Stimulated activated naive CD8-positive, alpha-beta T cell treated with anti-CD3 and anti-CD28 coated beads, Interleukin-15, Interleukin-2, amounts not matched to agents 100 ng/mL and 50 ng/mL, for 24 hours (primary cell): ENCODE data around the gene COL20A1.

Source experiments
- H3K27ac Mint-ChIP-seq: one replicate; pipeline ENCODE4 v1.8.0; 2021; ENCODE audit warnings: mild to moderate bottlenecking, mixed read lengths
- H3K27me3 Mint-ChIP-seq: one replicate; pipeline ENCODE4 v1.8.0; 2021; ENCODE audit warnings: mixed read lengths
- H3K36me3 Mint-ChIP-seq: one replicate; pipeline ENCODE4 v1.8.0; 2021; ENCODE audit warnings: low read depth, mixed read lengths
- H3K4me1 Mint-ChIP-seq: one replicate; pipeline ENCODE4 v1.8.0; 2021; ENCODE audit warnings: low read depth, mixed read lengths
- H3K4me3 Mint-ChIP-seq: one replicate; pipeline ENCODE4 v1.8.0; 2021; ENCODE audit warnings: mild to moderate bottlenecking, mixed read lengths
- H3K9me3 Mint-ChIP-seq: one replicate; pipeline ENCODE4 v1.8.0; 2021; ENCODE audit warnings: mixed read lengths

The COL20A1 gene

GRCh38 chr20:63312690-63313348, 19.8 kb downstream of the COL20A1 start:
- H3K36me3 Mint-ChIP-seq = no peaks in the 10 kb centered on the region
- no peaks in the 10 kb centered on the region for H3K9me3 Mint-ChIP-seq
- H3K27ac Mint-ChIP-seq = no peak overlapping the region
- H3K4me3 Mint-ChIP-seq = no peak overlapping the region
- H3K4me1 Mint-ChIP-seq = no peaks in the 10 kb centered on the region
- H3K27me3 Mint-ChIP-seq = no peaks in the 10 kb centered on the region

- no peak overlapping the region for H3K27ac Mint-ChIP-seq
- H3K27me3 Mint-ChIP-seq = no peaks in the 10 kb centered on the region
- no peaks in the 10 kb centered on the region for H3K36me3 Mint-ChIP-seq
- no peaks in the 10 kb centered on the region for H3K4me1 Mint-ChIP-seq
- no peaks in the 10 kb centered on the region for H3K9me3 Mint-ChIP-seq
- H3K4me3 Mint-ChIP-seq = no peak overlapping the region
Observed at GRCh38 chr20:63313349-63314014, 20.5 kb downstream of the COL20A1 start.

DNA sequence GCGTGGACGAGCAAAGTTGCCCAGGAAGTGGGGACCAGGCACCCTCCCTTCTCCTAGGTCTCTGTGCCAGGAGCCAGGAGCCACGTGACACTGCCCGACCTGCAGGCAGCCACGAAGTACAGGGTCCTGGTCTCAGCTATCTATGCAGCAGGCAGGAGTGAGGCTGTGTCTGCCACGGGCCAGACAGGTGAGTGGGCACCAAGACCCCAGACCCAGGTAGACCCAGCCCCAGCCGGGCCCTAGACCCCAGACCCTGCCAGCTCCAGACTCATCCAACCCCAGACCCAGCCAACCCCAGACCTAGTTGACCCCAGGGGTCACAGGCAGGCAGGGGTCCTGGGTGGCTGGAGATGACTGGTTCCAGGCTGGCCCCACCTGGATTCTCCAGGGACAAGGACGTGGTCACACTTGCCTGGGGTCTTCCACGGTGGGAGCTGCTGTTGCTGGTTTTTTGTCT, 21.1 kb downstream of the COL20A1 start:
- Mint-ChIP-seq H3K27ac (no peak overlapping the region), H3K36me3 (no peaks in the 10 kb centered on the region), H3K4me1 (no peaks in the 10 kb centered on the region), H3K4me3 (no peak overlapping the region), H3K9me3 (no peaks in the 10 kb centered on the region), H3K27me3 (no peaks in the 10 kb centered on the region)

- no peaks in the 10 kb centered on the region for H3K36me3 Mint-ChIP-seq
- no peaks in the 10 kb centered on the region for H3K9me3 Mint-ChIP-seq
- no peak overlapping the region for H3K27ac Mint-ChIP-seq
- H3K4me3 Mint-ChIP-seq = no peak overlapping the region
- no peaks in the 10 kb centered on the region for H3K27me3 Mint-ChIP-seq
- H3K4me1 Mint-ChIP-seq = no peaks in the 10 kb centered on the region
Observed at GRCh38 chr20:63314566-63315239, 21.7 kb downstream of the COL20A1 start.

DNA sequence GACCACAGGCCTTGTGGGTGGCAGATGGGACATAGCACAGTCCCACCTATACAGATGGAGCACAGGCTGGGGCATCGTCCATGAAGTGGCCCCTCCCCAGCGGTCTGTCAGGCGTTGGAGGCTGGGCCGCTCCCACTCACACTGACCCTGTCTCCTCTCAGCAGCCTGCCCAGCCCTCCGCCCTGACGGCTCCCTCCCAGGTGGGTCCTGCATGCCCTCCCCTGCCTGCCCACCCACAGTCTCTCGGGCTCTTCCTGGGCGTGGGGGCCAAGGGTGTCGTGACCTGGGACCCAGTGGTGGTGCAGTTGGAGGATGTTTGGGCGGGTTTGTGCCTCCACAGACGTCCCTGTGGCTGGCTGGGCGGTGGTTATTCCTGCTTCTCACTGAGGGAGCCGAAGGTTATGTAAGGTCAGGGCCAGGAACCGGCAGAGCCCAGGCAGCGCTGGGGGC, 22.3 kb downstream of the COL20A1 start:
- no peaks in the 10 kb centered on the region for H3K4me1 Mint-ChIP-seq
- H3K27ac Mint-ChIP-seq = no peak overlapping the region
- H3K36me3 Mint-ChIP-seq = no peaks in the 10 kb centered on the region
- H3K9me3 Mint-ChIP-seq = no peaks in the 10 kb centered on the region
- H3K27me3 Mint-ChIP-seq = no peaks in the 10 kb centered on the region
- no peak overlapping the region for H3K4me3 Mint-ChIP-seq

GRCh38 chr20:63315731-63316491, 22.9 kb downstream of the COL20A1 start:
- H3K27me3 Mint-ChIP-seq = no peaks in the 10 kb centered on the region
- H3K27ac Mint-ChIP-seq = no peak overlapping the region
- H3K36me3 Mint-ChIP-seq = no peaks in the 10 kb centered on the region
- H3K4me3 Mint-ChIP-seq = no peak overlapping the region
- no peaks in the 10 kb centered on the region for H3K4me1 Mint-ChIP-seq
- H3K9me3 Mint-ChIP-seq = no peaks in the 10 kb centered on the region

DNA sequence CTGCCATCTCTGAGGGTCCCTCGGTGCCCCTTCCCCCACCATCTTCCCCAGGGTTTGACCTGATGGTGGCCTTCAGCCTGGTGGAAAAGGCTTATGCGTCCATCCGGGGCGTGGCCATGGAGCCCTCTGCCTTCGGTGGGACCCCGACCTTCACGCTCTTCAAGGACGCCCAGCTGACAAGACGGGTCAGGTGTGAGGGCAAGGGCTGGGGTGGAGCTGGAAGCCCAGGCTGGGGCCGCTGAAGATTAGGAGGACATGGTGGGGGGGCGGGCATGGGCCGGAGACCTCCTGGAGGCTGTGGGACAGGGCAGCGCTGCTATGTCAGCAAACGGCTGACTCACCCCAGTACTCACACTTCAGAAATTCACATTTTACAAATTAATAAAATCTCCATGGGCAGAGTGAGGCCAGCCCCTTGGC, 23.5 kb downstream of the COL20A1 start:
- H3K4me3 Mint-ChIP-seq = no peak overlapping the region
- H3K27ac Mint-ChIP-seq = no peak overlapping the region
- H3K36me3 Mint-ChIP-seq = no peaks in the 10 kb centered on the region
- no peaks in the 10 kb centered on the region for H3K27me3 Mint-ChIP-seq
- H3K9me3 Mint-ChIP-seq = no peaks in the 10 kb centered on the region
- H3K4me1 Mint-ChIP-seq = no peaks in the 10 kb centered on the region

DNA sequence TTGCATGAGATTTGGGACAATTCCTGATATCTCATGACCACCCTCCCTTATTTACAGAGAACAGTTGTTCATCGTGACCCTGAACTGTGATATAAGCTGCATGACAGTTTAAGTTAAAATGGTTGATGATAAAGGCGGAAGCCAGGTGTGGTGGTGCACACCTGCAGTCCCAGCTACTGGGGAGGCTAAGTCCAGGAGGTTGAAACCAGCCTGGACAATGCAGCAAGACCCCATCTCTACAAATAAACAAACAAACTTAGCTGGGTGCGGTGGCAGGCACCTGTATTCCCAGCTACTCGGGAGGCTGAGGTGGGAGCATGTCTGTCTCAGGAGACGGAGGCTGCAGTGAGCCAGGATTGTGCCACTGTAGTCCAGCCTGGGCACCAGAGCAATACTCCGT, 24.1 kb downstream of the COL20A1 start:
- no peak overlapping the region for H3K4me3 Mint-ChIP-seq
- H3K9me3 Mint-ChIP-seq = no peaks in the 10 kb centered on the region
- no peaks in the 10 kb centered on the region for H3K4me1 Mint-ChIP-seq
- no peaks in the 10 kb centered on the region for H3K27me3 Mint-ChIP-seq
- no peaks in the 10 kb centered on the region for H3K36me3 Mint-ChIP-seq
- H3K27ac Mint-ChIP-seq = no peak overlapping the region

- Mint-ChIP-seq H3K4me1 (no peaks in the 10 kb centered on the region), H3K27ac (no peak overlapping the region), H3K36me3 (no peaks in the 10 kb centered on the region), H3K27me3 (no peaks in the 10 kb centered on the region), H3K9me3 (no peaks in the 10 kb centered on the region), H3K4me3 (no peak overlapping the region)
Observed at GRCh38 chr20:63317601-63318291, 24.8 kb downstream of the COL20A1 start.

- H3K27ac Mint-ChIP-seq = no peak overlapping the region
- no peaks in the 10 kb centered on the region for H3K4me1 Mint-ChIP-seq
- H3K36me3 Mint-ChIP-seq = no peaks in the 10 kb centered on the region
Observed at GRCh38 chr20:63318391-63319163, 25.6 kb downstream of the COL20A1 start.

DNA sequence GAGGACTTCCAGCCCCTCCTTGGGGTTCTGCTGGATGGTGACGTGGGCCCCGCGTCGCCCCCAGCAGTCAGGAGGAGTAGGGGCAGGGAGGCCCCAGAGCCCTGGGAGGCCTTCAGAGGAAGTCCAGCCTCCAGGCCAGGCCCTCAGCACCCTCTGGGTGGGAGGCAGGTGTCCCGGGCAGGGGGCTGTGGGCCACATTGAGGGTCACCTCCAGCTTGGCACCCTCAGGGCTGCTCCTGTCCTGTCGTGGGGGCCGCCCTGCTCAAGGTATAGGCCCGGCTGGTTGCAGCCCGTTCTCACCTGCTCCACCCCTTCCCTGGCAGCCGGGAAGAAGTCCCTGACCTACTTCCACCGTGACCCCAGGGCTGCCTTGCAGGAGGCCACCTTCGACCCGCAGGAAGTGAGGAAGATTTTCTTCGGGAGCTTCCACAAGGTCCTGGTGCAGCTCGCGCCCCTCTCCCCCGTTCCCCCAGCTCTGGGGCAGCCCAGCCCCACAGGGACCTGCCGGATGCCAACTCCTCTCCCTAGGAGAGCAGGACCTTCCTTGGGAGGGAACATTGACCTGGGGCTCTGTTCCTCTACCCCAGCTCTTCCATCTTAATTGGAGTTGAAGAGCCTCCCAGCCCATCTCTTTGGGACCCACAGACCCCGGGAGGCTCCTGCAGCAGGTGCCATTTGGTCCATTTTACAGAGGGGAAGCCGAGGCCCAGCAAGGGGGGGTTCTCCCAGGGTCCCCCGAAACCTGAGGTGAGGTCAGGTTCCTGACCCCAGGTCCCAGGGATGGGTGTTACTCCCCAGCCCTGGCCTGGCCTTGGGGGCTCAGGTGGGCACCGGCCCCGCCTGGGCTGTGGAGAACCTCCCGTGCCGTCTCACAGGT, 26.4 kb downstream of the COL20A1 start:
- Mint-ChIP-seq H3K9me3 (no peaks in the 10 kb centered on the region), H3K4me1 (no peaks in the 10 kb centered on the region), H3K27me3 (no peaks in the 10 kb centered on the region), H3K27ac (no peak overlapping the region), H3K36me3 (no peaks in the 10 kb centered on the region), H3K4me3 (no peak overlapping the region)

More at GRCh38 chr20:63318391-63319163, 25.6 kb downstream of the COL20A1 start:
- H3K27me3 Mint-ChIP-seq = no peaks in the 10 kb centered on the region
- no peak overlapping the region for H3K4me3 Mint-ChIP-seq
- no peaks in the 10 kb centered on the region for H3K9me3 Mint-ChIP-seq

DNA sequence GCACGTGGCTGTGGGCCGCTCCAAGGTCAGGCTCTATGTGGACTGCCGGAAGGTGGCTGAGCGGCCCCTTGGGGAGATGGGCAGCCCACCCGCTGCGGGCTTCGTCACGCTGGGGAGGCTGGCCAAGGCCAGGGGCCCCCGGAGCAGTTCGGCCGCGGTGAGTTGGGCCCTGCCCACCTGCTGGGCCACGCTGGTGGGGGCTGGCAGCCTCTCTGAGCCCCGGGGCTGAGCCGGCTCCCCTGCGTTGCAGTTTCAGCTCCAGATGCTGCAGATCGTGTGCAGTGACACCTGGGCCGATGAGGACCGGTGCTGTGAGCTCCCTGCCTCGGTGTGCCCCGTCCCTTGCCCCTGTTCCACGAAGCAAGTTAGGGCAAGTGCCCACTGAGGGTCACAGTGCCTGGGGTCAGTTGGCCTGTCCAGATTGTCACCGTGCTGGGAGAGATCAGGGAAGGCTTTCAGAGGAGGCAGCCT, 27.1 kb downstream of the COL20A1 start:
- H3K36me3 Mint-ChIP-seq = no peaks in the 10 kb centered on the region
- H3K4me3 Mint-ChIP-seq = no peak overlapping the region
- H3K4me1 Mint-ChIP-seq = no peaks in the 10 kb centered on the region
- H3K27me3 Mint-ChIP-seq = no peaks in the 10 kb centered on the region
- no peaks in the 10 kb centered on the region for H3K9me3 Mint-ChIP-seq
- no peak overlapping the region for H3K27ac Mint-ChIP-seq

DNA sequence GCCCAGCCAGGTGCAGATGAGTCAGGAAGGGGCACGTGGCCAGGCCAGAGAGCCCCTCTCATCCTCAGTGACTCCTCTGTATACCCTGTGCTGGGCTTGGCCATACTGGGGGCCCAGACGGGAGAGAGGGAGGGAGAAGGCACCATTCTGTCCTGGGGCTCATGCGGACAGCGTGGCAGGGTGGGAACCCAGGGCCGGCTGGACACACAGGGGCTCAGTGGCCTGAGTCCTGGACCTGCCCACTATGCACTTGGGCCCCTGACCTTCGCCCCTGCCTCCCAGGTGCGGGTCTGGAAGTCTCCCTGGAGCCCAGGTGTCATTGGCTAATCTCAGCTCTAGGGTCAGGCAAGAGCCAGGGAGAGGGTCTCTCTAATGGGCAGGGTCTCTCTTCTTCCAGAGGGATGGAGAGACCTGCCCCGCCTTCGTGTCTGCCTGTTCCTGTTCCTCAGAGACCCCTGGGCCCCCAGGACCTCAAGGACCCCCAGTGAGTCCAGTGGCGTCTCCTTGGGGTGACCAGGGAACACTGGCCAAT, 27.7 kb downstream of the COL20A1 start:
- H3K4me1 Mint-ChIP-seq = no peaks in the 10 kb centered on the region

More for the DNA sequence above, 27.7 kb downstream of the COL20A1 start:
- Mint-ChIP-seq H3K4me3 (no peak overlapping the region), H3K36me3 (no peaks in the 10 kb centered on the region), H3K27me3 (no peaks in the 10 kb centered on the region), H3K9me3 (no peaks in the 10 kb centered on the region), H3K27ac (no peak overlapping the region)
